ENCODE data around the gene VAT1. TPM values are rescaled to one million over a fixed set of nuclear protein-coding genes. Genes with fewer than 3 reads are reported as not detected.

VAT1 gene
- total and polyA plus RNA-seq, 2 of the 13 experiments (the other 11 are each of a cell fraction or from before 2014, with no cell fraction given) = 143 to 205 TPM

- TF ChIP-seq JUND (CRISPR knock-in tag; IDR thresholded peaks at IDR 0.05) = 0 out of 2 replicates have a peak, but pooled peaks have one; percentile 3
- TF ChIP-seq CCAR2 (optimal IDR thresholded peaks at IDR 0.05; ENCODE audit: low read depth, low read length) = no peak
- peak; percentile 93; the same call in 1 of the 2 replicates for TF ChIP-seq KDM3A (CRISPR knock-in tag; IDR thresholded peaks at IDR 0.05; ENCODE audit: low read depth)
- no peak for TF ChIP-seq AHR (CRISPR knock-in tag; IDR thresholded peaks at IDR 0.05)
- TF ChIP-seq ZBTB37 (CRISPR knock-in tag; IDR thresholded peaks at IDR 0.05) = no peak
- TF ChIP-seq STAG1 (CRISPR knock-in tag; IDR thresholded peaks at IDR 0.05) = peak; percentile 96
- TF ChIP-seq ZNF251 (CRISPR knock-in tag; IDR thresholded peaks at IDR 0.05) = 0 out of 2 replicates have a peak, but pooled peaks have one; percentile 41
- no peak for TF ChIP-seq ZNF510 (CRISPR knock-in tag; IDR thresholded peaks at IDR 0.05; ENCODE audit: low read depth)
- peak; percentile 46; the same call in 1 of the 2 replicates for TF ChIP-seq NFKB2 (CRISPR knock-in tag; IDR thresholded peaks at IDR 0.05; ENCODE audit: borderline replicate concordance)
- no peak; the same call in 1 of the 2 replicates for TF ChIP-seq KDM2A (CRISPR knock-in tag; IDR thresholded peaks at IDR 0.05; ENCODE audit: borderline replicate concordance, low read depth)
- peak; percentile 22; the same call in 1 of the 2 replicates for TF ChIP-seq SMC3 (IDR thresholded peaks at IDR 0.05; ENCODE audit: low read length)
- TF ChIP-seq HDAC2 (CRISPR knock-in tag; IDR thresholded peaks at IDR 0.05) = peak; percentile 43; the same call in 1 of the 2 replicates
- TF ChIP-seq ZFP91 (CRISPR knock-in tag; IDR thresholded peaks at IDR 0.05; ENCODE audit: borderline replicate concordance) = peak; percentile 74; the same call in 1 of the 2 replicates
- TF ChIP-seq SMARCC2 (IDR thresholded peaks at IDR 0.05) = no peak
- TF ChIP-seq ZNF607 (CRISPR knock-in tag; IDR thresholded peaks at IDR 0.05; ENCODE audit: borderline replicate concordance) = no peak; the same call in 1 of the 2 replicates
- no peak for TF ChIP-seq SOX13 (IDR thresholded peaks at IDR 0.05)
- no peak for TF ChIP-seq SOX13 (CRISPR knock-in tag; conservative IDR thresholded peaks at IDR 0.05 in 1 of 2, IDR thresholded peaks at IDR 0.05 in 1 of 2)
- TF ChIP-seq ZNF788 (CRISPR knock-in tag; IDR thresholded peaks at IDR 0.05; ENCODE audit: borderline replicate concordance) = 0 out of 2 replicates have a peak, but pooled peaks have one; percentile 25
- TF ChIP-seq ZNF382 (CRISPR knock-in tag; IDR thresholded peaks at IDR 0.05; ENCODE audit: borderline replicate concordance) = no peak
- peak; percentile 70; the same call in 1 of the 2 replicates for TF ChIP-seq IKZF5 (CRISPR knock-in tag; IDR thresholded peaks at IDR 0.05)
- TF ChIP-seq ZMYM4 (CRISPR knock-in tag; IDR thresholded peaks at IDR 0.05) = 0 out of 2 replicates have a peak, but pooled peaks have one; percentile 30
- no peak for TF ChIP-seq ZXDC (CRISPR knock-in tag; IDR thresholded peaks at IDR 0.05)
These were observed 15.3 kb downstream of the VAT1 start, which contains the start of gene IFI35 (continued) for GRCh38 chr17:43006639-43007551.
